Epithelial cell of prostate (primary cell): Measurements from ENCODE around the gene DDX39A.
A peak's percentile ranks its signal among the peaks of the same experiment; 100 is the strongest.

Experiments used
- DNase-seq: peaks from one replicate; pipeline ENCODE4 v3.0.0-alpha.2; 2011; ENCODE audit warnings: low read depth, low spot score
- H3K27ac ChIP-seq: fragments of 450-650 bp; 2 replicates; pipeline ENCODE4 v1.5.1; 2017; ENCODE audit warnings: mild to moderate bottlenecking

Gene DDX39A

GRCh38 chr19:14435320-14436050 lies 16.3 kb upstream of the DDX39A start:
- H3K27ac ChIP-seq, result no peak overlapping the region
- no peak for DNase-seq

GRCh38 chr19:14434543-14435319 lies 15.6 kb upstream of the DDX39A start:
- no peak overlapping the region for H3K27ac ChIP-seq

GRCh38 chr19:14433554-14434501 lies 14.7 kb upstream of the DDX39A start:
- DNase-seq, result no peak

More at GRCh38 chr19:14434543-14435319, 15.6 kb upstream of the DDX39A start:
- no peak for DNase-seq

GRCh38 chr19:14432791-14433553 lies 13.8 kb upstream of the DDX39A start, which contains the start of gene PKN1:
TSS of gene PKN1 (plus strand) at chr19:14433306. CDS start at chr19:14433522, 216 bp downstream.
- no peak within 1 kb of the TSS for H3K27ac ChIP-seq
- no peak for DNase-seq

More at GRCh38 chr19:14433554-14434501, 14.7 kb upstream of the DDX39A start:
- H3K27ac ChIP-seq, result no peak overlapping the region

GRCh38 chr19:14430712-14431111 lies 11.6 kb upstream of the DDX39A start:
- DNase-seq, result no peak
- no peak overlapping the region for H3K27ac ChIP-seq

GRCh38 chr19:14428882-14429416 lies 9.8 kb upstream of the DDX39A start:
- no peak overlapping the region for H3K27ac ChIP-seq
- DNase-seq, result no peak

- DNase-seq, result no peak
Measured at GRCh38 chr19:14427461-14427860, 8.3 kb upstream of the DDX39A start.

GRCh38 chr19:14425696-14426138 lies 6.6 kb upstream of the DDX39A start:
- no peak for DNase-seq

More at GRCh38 chr19:14427461-14427860, 8.3 kb upstream of the DDX39A start:
- no peak overlapping the region for H3K27ac ChIP-seq

GRCh38 chr19:14418856-14419105 lies 360 bp downstream of the DDX39A start:
- no peak for DNase-seq
- H3K27ac ChIP-seq, result peak overlapping the region; percentile 83

More at GRCh38 chr19:14425696-14426138, 6.6 kb upstream of the DDX39A start:
- H3K27ac ChIP-seq, result no peak overlapping the region

- no peak for DNase-seq
- H3K27ac ChIP-seq, result peak overlapping the region; percentile 83
Measured at GRCh38 chr19:14416817-14417231, 2.3 kb downstream of the DDX39A start.

GRCh38 chr19:14414926-14415690 lies 4.0 kb downstream of the DDX39A start:
- H3K27ac ChIP-seq, result no peak overlapping the region
- DNase-seq, result no peak

GRCh38 chr19:14413693-14414181 lies 5.4 kb downstream of the DDX39A start:
- no peak for DNase-seq
- H3K27ac ChIP-seq, result no peak overlapping the region

GRCh38 chr19:14412996-14413692 lies 6.0 kb downstream of the DDX39A start:
- no peak overlapping the region for H3K27ac ChIP-seq
- DNase-seq, result no peak

- H3K27ac ChIP-seq, result no peak overlapping the region
- no peak for DNase-seq
Measured at GRCh38 chr19:14412324-14412995, 6.7 kb downstream of the DDX39A start.

- H3K27ac ChIP-seq, result no peak overlapping the region
- no peak for DNase-seq
Measured at GRCh38 chr19:14411938-14412245, 7.2 kb downstream of the DDX39A start.

- no peak for DNase-seq
Measured at GRCh38 chr19:14411161-14411937, 7.8 kb downstream of the DDX39A start.

More at GRCh38 chr19:14411161-14411937, 7.8 kb downstream of the DDX39A start:
- H3K27ac ChIP-seq, result no peak overlapping the region
